ENCODE results near the gene EML6. TPM values are rescaled to one million over a fixed set of nuclear protein-coding genes. Genes with fewer than 3 reads are reported as not detected.
"Not testable (repeated sequence)": the region's sequence is repeated elsewhere in the genome, so short reads cannot be mapped to it uniquely, and the experiment has no call there.

EML6 gene
- 26.8 TPM for polyA plus RNA-seq (ENCODE audit: insufficient read length)

DNA sequence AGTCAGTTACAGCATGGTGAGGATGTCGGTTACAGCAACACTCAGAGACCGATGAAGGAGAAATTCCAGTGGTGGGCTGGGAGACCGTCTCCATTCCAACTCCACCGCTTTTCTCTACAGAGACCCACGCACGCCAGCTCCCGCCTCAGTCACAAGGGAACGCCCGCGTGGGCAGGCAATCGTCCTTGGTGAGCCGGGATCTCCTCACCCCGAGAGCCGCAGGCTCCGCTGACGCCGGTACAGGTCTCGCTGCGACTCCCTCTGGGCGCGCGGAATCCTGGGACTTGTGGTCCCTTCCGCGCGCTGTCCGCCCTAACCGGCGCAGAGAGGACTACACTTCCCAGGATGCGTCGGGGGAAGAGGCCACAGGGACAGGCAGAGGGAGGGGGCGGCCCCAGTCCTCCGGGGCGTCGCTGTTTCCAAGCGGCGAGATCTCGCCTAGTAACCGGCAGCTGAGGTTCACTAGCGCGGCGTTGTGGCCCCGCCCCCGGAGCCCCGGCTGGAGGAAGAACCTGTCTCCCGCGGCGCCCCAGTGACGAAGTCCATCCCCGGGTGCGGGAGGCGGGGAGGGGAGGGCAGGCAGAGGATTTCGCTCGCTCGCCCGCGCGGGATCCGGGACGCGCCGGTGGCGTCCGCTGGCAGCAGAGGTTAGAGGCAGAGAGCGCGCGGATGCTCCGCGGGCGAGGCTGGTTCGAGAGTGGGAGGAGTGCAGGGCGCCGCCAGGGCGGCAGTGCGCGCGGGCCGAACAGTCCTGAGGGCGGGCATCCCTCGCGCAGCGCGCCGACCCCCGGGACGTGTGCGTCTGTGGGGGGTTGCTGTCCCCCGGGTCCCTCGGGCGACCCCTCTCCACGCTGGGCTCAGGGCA is at the start of gene EML6:
Gene EML6 (plus strand): TSS at position 532 of the 865 bp plus-strand sequence. CDS start 1,400 bp downstream, outside the sequence.
- DNase-seq (ENCODE audit: low read depth), result peak; percentile 90

DNA sequence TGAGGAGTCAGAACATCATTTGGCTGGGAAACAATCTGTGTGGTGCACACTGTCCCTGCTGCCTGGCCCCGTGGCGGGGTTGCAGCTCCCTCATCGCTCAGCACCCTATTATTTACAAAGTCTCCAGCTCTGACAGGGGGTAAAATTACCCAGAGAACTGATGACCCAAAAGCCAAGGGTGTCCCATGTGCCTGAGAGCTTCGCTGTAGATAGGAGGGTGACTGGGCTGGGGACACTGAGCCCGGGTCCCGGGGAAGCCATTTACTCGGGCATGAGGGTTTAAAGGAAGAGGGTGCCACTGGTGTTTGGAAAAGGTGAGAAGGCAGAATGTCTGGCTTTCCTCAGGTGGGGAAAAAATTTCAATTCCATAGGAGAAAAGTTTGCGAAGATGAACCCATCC is 48.2 kb upstream of the EML6 start:
- DNase-seq (ENCODE audit: low read depth), result no peak

DNA sequence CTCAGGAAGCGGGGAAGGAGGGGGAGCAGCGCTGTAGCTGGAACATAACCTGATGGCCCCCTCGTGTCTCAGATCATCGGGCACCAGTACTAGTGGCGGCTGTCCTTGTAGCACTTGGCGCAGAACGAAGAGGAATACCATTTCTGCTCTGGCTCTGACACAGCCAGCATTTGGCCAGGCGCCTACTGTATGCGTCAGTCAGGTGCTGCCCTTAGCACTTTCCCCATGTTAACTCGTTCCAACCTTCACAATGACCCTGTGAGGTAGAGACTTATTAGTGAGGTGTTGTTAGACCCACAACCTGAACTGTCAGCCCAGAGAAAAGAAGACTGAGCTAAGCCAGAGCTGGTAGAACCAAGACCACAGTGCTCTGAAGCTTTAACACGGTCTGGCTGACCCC is 47.7 kb upstream of the EML6 start:
- DNase-seq (ENCODE audit: low read depth), result no peak

DNA sequence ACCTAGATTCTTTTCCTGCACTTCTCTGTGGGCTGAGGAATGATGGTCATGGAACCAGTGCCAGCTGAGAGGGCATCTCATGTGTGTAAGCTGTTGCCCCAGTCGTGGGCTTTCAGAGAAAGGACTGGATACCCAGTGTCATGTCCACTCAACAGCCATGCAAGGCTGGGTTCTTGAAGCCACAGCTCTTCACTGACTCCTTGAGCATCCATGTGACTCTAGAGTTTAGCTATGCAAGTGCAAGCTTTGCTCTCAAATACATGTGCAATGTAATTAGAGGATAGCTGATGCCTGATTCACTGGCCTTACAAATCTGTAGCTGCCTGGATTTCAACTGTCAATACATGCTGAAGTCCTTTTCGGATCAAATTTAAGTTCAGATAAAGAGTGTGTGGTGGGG is 46.8 kb upstream of the EML6 start:
- no peak for DNase-seq (ENCODE audit: low read depth)

DNA sequence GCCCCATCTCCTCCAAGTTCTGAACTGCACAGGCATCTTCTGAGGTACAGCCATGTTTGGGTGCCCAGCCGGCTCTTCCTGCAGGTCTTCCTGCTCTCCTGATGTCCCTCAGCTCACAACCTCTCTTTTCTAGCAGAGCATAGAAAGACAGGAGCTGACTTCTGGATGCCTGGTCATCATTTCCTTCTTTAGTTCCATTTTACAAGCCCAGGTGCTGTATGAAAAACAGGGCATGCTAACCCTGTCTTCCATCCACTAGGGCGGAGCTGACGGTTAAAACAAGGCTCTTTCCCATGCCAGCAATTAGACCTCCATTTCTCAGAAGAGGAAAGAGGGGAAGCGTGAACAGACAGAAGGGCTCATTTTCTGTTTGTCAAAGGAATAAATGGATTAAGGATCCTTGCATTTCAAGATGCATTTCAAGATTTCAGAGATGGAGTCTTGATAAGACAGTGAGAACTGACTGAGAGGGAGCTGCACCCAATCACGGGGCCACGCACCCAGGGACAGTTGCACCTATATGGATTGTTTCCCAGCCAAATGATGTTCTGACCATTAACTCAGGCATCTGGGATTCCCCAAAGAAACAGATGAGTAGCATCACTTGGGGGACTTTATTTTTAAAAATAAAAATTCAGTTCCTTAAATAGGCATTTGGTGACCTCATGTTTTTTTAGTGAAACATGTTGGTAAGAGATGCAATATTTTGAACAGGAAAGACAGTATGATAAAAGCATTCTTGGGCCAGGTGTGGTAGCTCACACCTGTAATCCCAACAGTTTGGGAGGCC is 45.8 kb upstream of the EML6 start:
- DNase-seq (ENCODE audit: low read depth), result no peak

DNA sequence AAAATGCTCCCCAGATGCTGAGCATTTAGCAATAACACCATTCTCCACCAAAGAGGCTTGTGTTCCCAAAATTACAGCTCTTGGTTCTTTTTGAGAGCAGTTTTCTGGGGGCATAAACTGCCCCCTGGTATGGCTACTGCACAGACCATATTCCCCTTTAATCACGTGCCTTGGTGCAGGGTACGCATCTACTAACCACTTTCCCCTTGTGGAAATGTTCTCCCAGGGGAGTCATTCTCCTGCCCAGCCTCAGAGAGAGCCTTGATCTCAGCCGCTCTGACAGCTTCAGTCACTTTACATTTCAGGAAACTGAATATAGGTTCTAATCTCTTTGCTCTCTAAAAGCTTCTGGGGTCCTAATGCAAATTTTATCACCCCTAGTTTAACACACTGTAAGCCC is 44.7 kb upstream of the EML6 start:
- no peak for DNase-seq (ENCODE audit: low read depth)

DNA sequence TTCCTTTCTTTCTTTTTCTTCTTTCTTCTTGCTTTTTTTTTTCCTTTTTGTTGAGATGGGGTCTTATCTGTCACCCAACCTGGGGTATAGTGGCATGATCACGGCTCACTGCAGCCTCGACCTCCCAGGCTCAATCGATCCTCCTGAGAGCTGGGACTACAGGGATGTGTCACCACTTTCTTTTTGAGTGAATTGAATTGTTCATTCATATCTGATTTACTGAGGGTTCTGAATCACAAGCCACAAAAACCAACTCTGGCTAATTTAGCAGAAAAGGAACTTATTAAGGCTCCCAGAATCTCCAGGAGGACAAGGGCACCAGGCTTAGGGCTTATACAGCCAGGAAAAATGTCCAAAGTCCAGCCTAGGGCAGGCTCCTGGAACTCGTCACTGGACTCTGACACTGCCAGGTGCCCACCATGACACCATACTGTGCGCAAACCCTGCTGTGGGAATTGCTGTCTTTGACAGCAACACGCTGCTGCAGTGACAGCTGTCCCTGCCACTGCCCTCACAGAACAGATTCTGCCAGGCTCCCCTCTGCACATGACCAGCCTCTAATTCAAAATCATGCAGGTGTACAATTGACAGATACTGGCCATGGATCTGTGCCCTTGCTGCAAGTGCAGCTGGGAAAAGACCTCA is 42.9 kb upstream of the EML6 start:
- no peak for DNase-seq (ENCODE audit: low read depth)

DNA sequence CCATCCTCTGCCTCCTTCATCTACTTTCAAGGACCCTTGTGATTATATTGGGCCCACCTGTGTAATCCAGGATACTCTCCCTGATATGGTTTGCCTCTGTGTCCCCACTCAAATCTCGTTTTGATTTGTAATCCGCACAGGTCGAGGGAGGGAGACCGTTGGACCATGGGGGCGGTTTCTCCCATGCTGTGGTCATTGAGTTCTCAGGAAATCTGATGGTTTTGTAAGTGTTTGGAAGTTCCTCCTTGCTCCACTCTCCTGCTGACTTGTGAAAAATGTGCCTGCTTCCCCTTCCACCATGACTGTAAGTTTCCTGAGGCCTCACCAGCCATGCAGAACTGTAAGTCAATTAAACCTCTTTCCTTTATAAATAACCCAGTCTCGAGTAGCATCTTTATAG is 42.0 kb upstream of the EML6 start:
- no peak for DNase-seq (ENCODE audit: low read depth)

DNA sequence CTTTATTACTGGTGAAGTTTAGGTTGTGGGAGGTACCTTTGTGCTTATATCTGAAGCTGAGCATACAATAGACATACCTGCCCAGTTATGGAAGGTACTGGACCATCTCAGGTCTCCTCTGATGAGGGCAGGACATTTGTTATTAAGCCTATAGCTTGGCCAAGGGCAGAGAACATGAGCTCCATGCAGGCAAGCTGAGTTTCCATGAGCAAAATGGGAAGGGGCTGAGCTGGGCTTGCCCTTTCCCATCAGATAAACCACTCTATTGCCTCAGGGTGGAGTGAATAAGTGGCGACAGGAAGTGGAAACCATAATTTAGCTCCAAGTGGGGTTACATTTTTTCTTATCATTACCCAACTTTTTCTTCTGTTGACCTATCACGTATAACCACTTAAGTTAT is 39.9 kb upstream of the EML6 start:
- no peak for DNase-seq (ENCODE audit: low read depth)

DNA sequence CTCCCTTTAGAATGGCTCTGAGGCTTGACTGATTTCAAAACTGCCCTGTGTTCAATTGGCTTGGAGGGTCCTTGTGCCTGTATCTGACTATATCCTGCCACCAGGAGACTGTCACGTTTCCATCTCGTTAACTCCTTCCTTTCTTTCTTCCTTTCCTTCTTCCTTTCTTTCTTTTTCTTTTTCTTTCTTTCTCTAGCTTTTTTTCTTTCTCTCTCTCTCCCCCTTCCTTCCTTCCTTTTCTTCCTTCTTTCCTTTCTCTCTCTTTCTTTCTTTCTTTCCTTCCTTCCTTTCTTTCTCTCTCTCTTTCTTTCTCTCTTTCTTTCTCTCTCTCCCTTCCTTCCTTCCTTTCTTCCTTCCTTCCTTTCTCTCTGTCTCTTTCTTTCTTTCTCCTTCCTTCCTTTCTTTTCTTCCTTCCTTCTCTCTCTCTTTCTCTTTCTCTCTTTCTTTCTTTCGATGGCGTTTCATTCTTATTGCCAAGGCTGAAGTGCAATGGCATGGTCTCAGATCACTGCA is 38.1 kb upstream of the EML6 start:
- DNase-seq (ENCODE audit: low read depth), result no peak

DNA sequence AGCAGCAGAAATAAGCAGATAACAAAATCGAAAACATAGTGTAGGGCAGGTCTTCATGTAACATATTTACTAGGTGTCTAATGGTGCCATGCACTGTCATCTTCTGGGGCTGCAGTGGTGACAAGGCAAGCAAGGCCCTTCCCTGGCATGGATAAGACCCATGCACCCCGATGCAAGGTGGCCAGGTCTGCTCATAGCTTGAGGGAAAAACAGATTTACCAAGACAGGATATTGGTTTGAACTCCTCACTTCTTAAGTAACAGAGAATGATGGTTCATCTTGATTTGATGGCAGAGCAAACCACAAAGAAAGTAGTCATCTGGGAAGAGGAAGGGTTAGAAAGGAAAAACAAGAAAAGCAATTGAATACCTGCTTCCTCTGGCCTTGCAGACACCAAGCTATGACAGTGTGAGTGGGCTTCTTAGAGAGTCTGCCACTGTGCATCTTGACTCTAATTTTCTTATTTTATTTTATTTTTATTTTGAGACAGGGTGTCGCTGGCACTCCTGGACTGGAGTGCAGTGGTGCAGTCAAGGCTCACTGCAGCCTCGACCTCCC is 35.8 kb upstream of the EML6 start:
- no peak for DNase-seq (ENCODE audit: low read depth)

DNA sequence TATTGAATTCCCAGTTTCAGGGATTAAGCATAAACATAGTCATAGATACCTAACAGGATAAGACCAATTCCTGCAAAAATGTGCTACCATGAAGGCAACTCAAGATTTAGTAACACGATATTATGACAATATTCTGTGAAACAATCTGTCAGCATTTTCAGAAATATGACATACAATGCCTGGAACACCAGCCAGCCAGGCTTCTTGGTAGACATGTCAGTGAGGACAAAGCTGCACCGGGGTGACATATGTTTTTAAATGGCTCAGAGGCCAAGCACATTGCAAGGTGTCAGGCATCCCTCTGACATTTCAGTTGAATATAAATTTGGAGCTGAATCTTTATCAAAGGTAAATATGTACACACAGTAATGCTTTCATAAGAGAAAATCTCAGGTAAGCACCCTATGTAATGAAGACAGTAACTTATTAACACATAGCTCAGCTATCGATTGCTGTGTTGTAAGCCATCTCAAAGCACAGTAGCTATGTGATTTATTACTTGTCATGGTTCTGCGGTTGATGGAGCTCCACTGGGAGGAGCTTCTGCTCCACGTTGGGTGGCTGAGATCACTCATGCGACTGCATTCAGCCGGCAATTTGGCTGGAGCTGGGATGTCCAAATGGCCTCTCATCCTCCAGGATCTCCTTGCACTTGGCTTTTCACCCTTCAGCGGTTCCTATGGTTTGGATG is 31.9 kb upstream of the EML6 start:
- DNase-seq (ENCODE audit: low read depth), result no peak

DNA sequence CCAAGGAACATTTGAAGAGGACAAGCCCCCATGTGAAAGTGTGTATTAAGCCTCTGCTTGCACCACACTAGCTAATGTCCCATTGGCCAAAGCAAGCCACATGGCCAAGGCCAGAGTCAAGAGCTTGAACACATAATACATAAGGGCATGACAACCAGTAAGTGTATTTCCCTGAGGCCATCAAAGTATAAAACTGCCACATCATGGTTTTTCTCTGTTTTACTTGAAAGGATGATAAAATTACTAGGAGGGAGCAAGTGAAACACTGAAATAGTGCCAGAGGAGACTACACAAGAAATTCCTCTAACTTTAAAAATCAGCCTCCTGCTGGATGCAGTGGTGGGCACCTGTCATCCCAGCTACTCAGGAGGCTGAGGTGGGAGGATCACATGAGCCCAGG is 30.9 kb upstream of the EML6 start:
- no peak for DNase-seq (ENCODE audit: low read depth)

DNA sequence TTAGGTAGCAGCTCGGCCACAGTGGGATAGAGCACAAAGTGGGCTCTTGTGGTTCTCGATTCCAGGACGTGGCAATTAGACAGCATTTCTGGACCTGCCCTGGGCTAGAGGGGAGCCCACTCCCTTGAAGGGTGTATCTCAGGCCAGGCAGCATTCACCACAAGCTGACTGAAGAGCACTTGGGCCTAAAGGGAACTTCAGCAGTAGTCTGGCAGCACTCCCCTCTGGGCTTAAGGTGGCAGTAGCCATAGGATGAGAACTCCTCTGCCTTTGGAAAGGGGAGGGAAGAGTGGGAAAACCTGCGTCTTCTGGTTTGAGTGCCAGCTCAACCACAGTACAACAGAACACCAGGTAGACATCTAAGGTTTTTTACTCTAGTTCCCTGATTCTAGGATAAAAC is 28.1 kb upstream of the EML6 start:
- no peak for DNase-seq (ENCODE audit: low read depth)

DNA sequence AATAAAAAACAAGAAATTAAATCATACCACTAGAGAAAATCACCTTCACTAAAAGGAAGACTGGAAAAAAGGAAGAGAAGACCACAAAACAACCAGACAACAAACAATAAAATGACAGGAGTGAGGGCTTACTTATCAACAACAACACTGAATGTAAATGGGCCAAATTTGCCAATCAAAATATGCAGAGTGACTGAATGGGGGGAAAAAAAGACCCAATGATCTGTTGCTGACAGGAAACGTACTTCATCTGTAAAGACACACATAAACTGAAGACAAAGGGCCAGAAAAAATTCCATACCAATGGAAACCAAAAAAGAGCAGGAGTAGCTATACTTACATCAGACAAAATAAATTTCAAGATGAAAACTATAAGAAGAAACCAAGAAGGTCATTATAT is 25.5 kb upstream of the EML6 start:
- DNase-seq (ENCODE audit: low read depth), result no peak

DNA sequence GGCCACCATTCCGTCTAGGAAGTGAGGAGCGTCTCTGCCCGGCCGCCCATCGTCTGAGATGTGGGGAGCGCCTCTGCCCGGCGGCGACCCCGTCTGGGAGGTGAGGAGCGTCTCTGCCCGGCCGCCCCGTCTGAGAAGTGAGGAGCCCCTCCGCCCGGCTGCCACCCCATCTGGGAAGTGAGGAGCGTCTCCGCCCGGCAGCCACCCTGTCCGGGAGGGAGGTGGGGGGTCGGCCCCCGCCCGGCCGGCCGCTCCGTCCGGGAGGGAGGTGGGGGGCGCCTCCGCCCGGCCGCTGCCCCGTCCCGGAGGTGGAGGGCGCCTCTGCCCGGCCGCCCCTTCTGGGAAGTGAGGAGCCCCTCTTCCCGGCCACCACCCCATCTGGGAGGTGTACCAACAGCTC is 24.5 kb upstream of the EML6 start:
- DNase-seq (ENCODE audit: low read depth), result not testable (repeated sequence)

DNA sequence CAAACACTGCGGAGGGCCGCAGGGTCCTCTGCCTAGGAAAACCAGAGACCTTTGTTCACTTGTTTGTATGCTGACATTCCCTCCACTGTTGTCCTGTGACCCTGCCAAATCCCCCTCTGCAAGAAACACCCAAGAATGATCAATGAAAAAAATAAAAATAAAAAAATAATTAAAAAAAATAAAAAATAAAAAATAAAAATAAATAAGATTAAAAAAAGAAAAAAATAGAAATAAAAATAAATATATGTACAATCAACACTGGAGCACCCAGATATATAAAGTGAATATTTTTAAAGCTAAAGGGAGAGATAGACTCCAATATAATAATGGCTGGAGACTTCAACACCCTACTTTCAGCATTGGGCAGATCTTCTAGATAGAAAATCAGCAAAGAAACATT is 23.8 kb upstream of the EML6 start:
- no peak for DNase-seq (ENCODE audit: low read depth)

DNA sequence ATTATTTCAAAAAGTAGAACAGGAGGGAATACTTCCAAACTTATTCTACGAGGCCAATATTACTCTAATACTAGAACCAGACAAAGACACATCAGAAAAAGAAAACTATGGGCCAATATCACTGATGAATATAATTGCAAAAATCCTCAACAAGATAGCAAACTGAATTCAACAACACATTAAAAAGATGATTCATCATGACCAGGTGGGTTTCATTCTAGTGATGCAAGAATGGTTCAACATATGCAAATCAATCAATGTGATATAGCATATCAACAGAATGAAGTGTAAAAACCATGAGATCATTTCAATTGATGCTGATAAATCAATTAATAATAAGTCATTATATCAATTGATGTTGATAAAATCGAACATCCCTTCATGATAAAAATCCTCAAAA is 22.4 kb upstream of the EML6 start:
- DNase-seq (ENCODE audit: low read depth), result no peak

DNA sequence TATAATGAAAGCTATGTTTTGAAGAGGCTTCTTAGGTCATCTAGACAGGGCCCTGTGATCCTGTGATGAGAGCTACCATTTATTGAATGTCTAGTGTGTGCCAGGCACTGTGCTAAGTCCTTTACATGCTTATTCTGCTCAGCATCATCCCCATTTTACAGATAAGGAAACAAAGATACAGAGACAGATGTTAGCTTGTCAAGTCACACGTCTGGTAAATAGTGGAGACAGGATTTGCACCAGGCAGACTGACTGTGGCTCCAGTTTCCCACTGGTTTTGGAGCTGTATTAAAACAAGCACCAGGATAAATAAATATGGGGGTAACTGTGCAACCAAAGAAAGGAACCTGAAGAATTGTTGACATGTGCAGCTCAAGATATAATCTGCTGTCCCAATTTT is 19.2 kb upstream of the EML6 start:
- no peak for DNase-seq (ENCODE audit: low read depth)

DNA sequence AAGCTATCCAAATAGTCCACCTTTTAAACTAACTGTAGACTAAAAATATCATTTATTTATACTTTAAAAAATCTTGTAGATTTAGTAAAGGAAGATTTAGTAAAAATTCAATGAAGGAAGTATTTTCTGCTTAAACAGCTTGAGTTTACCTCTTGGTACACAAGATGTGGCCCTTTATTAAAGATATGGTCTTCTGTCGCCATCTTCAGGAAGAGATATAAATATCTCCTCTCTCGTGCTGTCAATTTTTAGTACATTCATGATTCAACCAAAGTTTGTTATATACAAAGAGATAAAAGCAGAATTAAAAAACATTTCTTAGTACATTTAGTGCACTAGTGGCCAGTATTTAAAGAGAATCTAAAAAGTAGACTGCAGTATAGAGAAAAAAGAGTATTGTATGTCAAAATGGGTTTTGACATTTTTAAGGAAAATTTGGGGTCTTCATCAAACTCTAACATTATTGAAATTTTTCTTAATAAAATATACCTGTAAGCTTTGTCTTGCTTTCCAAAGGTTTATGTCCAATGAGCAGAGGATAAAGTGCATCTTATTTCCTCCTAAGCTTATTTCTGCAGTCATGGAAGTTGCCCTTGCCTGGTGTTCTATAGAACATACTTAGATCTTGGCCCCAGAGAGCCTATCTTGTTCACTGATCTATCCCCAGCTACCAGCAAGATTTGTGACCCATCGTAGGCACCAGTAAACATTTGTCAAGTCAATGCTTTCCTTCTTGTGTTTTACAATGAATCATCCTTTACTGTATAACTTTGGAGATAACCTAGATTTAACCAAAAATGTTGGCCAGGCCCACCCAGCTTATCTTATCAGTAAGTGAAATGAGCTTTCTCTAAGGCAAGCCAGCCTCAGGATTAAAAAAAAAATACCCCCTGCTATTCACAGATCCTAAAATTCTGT is 18.5 kb upstream of the EML6 start:
- DNase-seq (ENCODE audit: low read depth), result peak; percentile 49

Data from forelimb muscle (tissue), 1 donor.